HepG2 (cell line): ENCODE results near the gene TRAPPC3. TPM values are rescaled to one million over a fixed set of nuclear protein-coding genes. Genes with fewer than 3 reads are reported as not detected.

ENCODE experiments used
- ATAC-seq: fragments of 200-7000 bp; cut with Tn5 transposase; 3 replicates; pipeline ENCODE4 v1.9.1; 2020; ENCODE audit warnings: mild to moderate bottlenecking, moderate library complexity
- BruUV-seq: library from RNA; stranded (reverse); fragments of 400-500 nt; replicated peaks from 2 replicates; lab custom pipeline; 2021; lab: Mats Ljungman, UMichigan
- CTCF ChIA-PET: fragments of 300-600 bp; formaldehyde crosslinking; extraction: SDS; loops from one replicate; lab custom pipeline; 2021; ENCODE audit warnings: low total read pairs, inconsistent platforms, low intra/inter-chr PET ratio; lab: Yijun Ruan, JAX
- POLR2A ChIA-PET: fragments of 350-600 bp; sonication (Branson Sonifier 250); formaldehyde crosslinking; loops from one replicate; lab custom pipeline; 2020; ENCODE audit warnings: antibody characterized with exemption, inconsistent platforms; lab: Yijun Ruan, JAX
- DNase-seq: peaks from one replicate; pipeline ENCODE4 v3.0.0-alpha.2; 2015; ENCODE audit warnings: low spot score
- FAIRE-seq: peaks from 3 replicates; lab custom pipeline; 2011; peaks lifted over from hg19 to GRCh38; lab: Jason Lieb, UNC
- H2AFZ ChIP-seq: one replicate; pipeline ENCODE4 v1.6.1; 2011; ENCODE audit warnings: low read length, inconsistent platforms
- H3K27ac ChIP-seq: fragments of 300-600 bp; 3 replicates; pipeline ENCODE4 v1.8.0; 2011; ENCODE audit warnings: mixed run types, mild to moderate bottlenecking, mixed read lengths, low read length, inconsistent platforms; ENCODE audit not compliant: insufficient read depth; ENCODE audit errors: extremely low read length
- H3K27me3 ChIP-seq, 2 experiments: fragments of 200-600 bp in 1 of 2; 2 replicates in 1 of 2; 3 replicates in 1 of 2; pipeline versions ENCODE4 v1.6.0 to v1.8.0; 2011; ENCODE audit warnings: low read length in 2 of 2, mild to moderate bottlenecking in 2 of 2, moderate library complexity in 2 of 2, inconsistent platforms in 1 of 2; ENCODE audit not compliant: insufficient read depth in 2 of 2, control insufficient read depth in 1 of 2
- H3K36me3 ChIP-seq, 2 experiments: fragments of 200-600 bp in 1 of 2; replicated peaks in 1 of 2; 2 replicates in 1 of 2; 3 replicates in 1 of 2; pipeline versions ENCODE4 v1.5.1 to v1.8.0; 2011; ENCODE audit warnings: low read length in 2 of 2, inconsistent platforms in 1 of 2; ENCODE audit not compliant: insufficient read depth in 2 of 2, control insufficient read depth in 1 of 2
- H3K4me1 ChIP-seq: 2 replicates; pipeline ENCODE4 v1.5.1; 2012; ENCODE audit warnings: low read length, inconsistent platforms; ENCODE audit not compliant: insufficient read depth
- H3K4me2 ChIP-seq: 2 replicates; pipeline ENCODE4 v1.6.0; 2011; ENCODE audit warnings: low read depth, low read length, inconsistent platforms
- H3K4me3 ChIP-seq, 3 experiments: fragments of 200-600 bp in 1 of 3; sonication (generic), shearing (Covaris generic) in 1 of 3; replicated peaks in 1 of 3; 2 replicates each; pipeline ENCODE4 v1.5.1; 2011 to 2016; ENCODE audit warnings: low read length in 3 of 3, inconsistent platforms in 2 of 3, low read depth in 2 of 3, mild to moderate bottlenecking in 2 of 3, control low read depth in 1 of 3, mixed read lengths in 1 of 3; ENCODE audit not compliant: insufficient read depth in 1 of 3
- H3K79me2 ChIP-seq: one replicate; pipeline ENCODE4 v1.6.1; 2011; ENCODE audit warnings: low read length, inconsistent platforms; ENCODE audit not compliant: insufficient read depth
- H3K9ac ChIP-seq: 2 replicates; pipeline ENCODE4 v1.6.0; 2011; ENCODE audit warnings: mild to moderate bottlenecking, low read depth, low read length, inconsistent platforms; ENCODE audit not compliant: insufficient read depth
- H3K9me3 ChIP-seq: 2 replicates; pipeline ENCODE4 v1.5.1; 2012; ENCODE audit warnings: mild to moderate bottlenecking, low read length
- H4K20me1 ChIP-seq: 2 replicates; pipeline ENCODE4 v1.6.0; 2011; ENCODE audit warnings: inconsistent platforms, mild to moderate bottlenecking, low read length, moderate library complexity; ENCODE audit not compliant: insufficient read depth
- DNMT3B ChIP-seq: conservative IDR thresholded peaks from 2 replicates; pipeline ENCODE4 v1.6.1; 2016; ENCODE audit warnings: missing biosample characterization, control low read depth
- POLR2A ChIP-seq, 2 experiments: IDR thresholded peaks; 2 replicates each; pipeline ENCODE4 v1.6.1; 2011; ENCODE audit warnings: low read depth in 2 of 2, low read length in 2 of 2, mild to moderate bottlenecking in 1 of 2, moderate library complexity in 1 of 2; ENCODE audit not compliant: insufficient read depth in 1 of 2
- RAD51 ChIP-seq: fragments of 450-650 bp; IDR thresholded peaks from 2 replicates; pipeline ENCODE4 v1.6.1; 2016; ENCODE audit warnings: borderline replicate concordance
- RBM39 ChIP-seq: fragments of 200-400 bp; formaldehyde crosslinking; IDR thresholded peaks from one replicate; pipeline ENCODE4 v1.6.1; 2018; ENCODE audit warnings: antibody characterized with exemption, mild to moderate bottlenecking, low read depth, low read length; ENCODE audit not compliant: poor library complexity, severe bottlenecking
- SALL1 ChIP-seq: sonication (generic); formaldehyde crosslinking; IDR thresholded peaks from 2 replicates; pipeline ENCODE4 v1.8.0; 2022; ENCODE audit warnings: mild to moderate bottlenecking, missing genetic modification reagents
- ZMYM2 ChIP-seq: sonication (generic); formaldehyde crosslinking; IDR thresholded peaks from 2 replicates; pipeline ENCODE4 v1.8.0; 2022; ENCODE audit warnings: mild to moderate bottlenecking, missing genetic modification reagents
- ZNF563 ChIP-seq: sonication (generic); formaldehyde crosslinking; IDR thresholded peaks from 2 replicates; pipeline ENCODE4 v1.8.0; 2022; ENCODE audit warnings: mild to moderate bottlenecking, moderate library complexity, missing genetic modification reagents
- ZNF687 ChIP-seq: sonication (generic); formaldehyde crosslinking; IDR thresholded peaks from 2 replicates; pipeline ENCODE4 v1.5.1; 2020; ENCODE audit warnings: mild to moderate bottlenecking, missing genetic modification reagents, moderate library complexity
- ZNF747 ChIP-seq: sonication (generic); formaldehyde crosslinking; IDR thresholded peaks from 2 replicates; pipeline ENCODE4 v1.8.1; 2023; ENCODE audit warnings: missing genetic modification reagents, mild to moderate bottlenecking, borderline replicate concordance
- ZNF777 ChIP-seq: sonication (generic); formaldehyde crosslinking; IDR thresholded peaks from 2 replicates; pipeline ENCODE4 v1.4.0; 2020; ENCODE audit warnings: missing genetic modification reagents
- ZSCAN5A ChIP-seq: sonication (generic); formaldehyde crosslinking; IDR thresholded peaks from 2 replicates; pipeline ENCODE4 v1.8.0; 2022; ENCODE audit warnings: mild to moderate bottlenecking, missing genetic modification reagents, borderline replicate concordance
- WGBS: methylation state at CpG from one replicate; pipeline ENCODE4 v1.1.6; 2017; ENCODE audit warnings: low lambda C conversion rate; 5-methylcytosine and 5-hydroxymethylcytosine counted together
- in situ Hi-C: cut with HindIII; loops from 2 replicates; pipeline ENCODE4 v1.10.0; 2017; ENCODE audit warnings: low pct_unique_long_range_greater_than_20kb; ENCODE audit not compliant: extremely low pct_ligation_motif_present
- intact Hi-C: fragments of 100-400 bp; cut with micrococcal nuclease; formaldehyde crosslinking; loops from one replicate; pipeline ENCODE4 v1.10.0; 2022; ENCODE audit not compliant: unreplicated experiment
- polyA plus RNA-seq, 8 experiments: library from polyadenylated mRNA; depleted of rRNA in 3 of 8; stranded (reverse) in 7 of 8; unstranded in 1 of 8; fragments of >200 nt; fragmentation: Illumina TruSeq in 4 of 8; extraction: Trizol in 4 of 8; gene quantifications; 2 replicates each; pipeline versions ENCODE4 v1.2.1 to v1.2.3, GENCODE V29; 2011 to 2016; ENCODE audit warnings: low read depth in 4 of 8, missing spikeins in 1 of 8, mixed read lengths in 1 of 8; ENCODE audit not compliant: insufficient read depth in 1 of 8
- total RNA-seq, 5 experiments: library from RNA; depleted of rRNA; stranded (reverse); fragments of >200 nt; fragmentation: Illumina TruSeq; extraction: Trizol; gene quantifications; 2 replicates each; pipeline ENCODE4 v1.2.3, GENCODE V29; 2016; ENCODE audit warnings: low read depth in 1 of 5
- TF ChIP-seq, protein P1 (sequence below): sonication (generic); formaldehyde crosslinking; IDR thresholded peaks from 2 replicates; pipeline ENCODE4 v1.5.0; 2020; ENCODE audit warnings: mild to moderate bottlenecking, missing genetic modification reagents
- TF ChIP-seq, protein P2 (sequence below): sonication (generic); formaldehyde crosslinking; conservative IDR thresholded peaks from 2 replicates; pipeline ENCODE4 v1.8.0; 2022; ENCODE audit warnings: mild to moderate bottlenecking, moderate library complexity, missing genetic modification reagents

The TRAPPC3 gene
- total and polyA plus RNA-seq, 2 of the 13 experiments (the other 11 are each of a cell fraction or from before 2014, with no cell fraction given): 53.7 to 62.4 TPM

- DNase-seq (no peak), ATAC-seq (peak; percentile 9), FAIRE-seq (no peak)
- in situ Hi-C loops: no loop called here
- Histone ChIP-seq H3K79me2 (no peaks in the 10 kb centered on the region), H3K4me2 (peak within 1 kb of the TSS; percentile 67), H3K4me3 (peak within 1 kb of the TSS in 2 of 3 experiments; percentile 26 to 59; a peak in 3 of 6 replicates), H3K27me3 (peaks cover 11 to 41% of the 10 kb centered on the region in 2 experiments; a peak in 4 of 5 replicates), H3K9me3 (no peaks in the 10 kb centered on the region), H3K36me3 (no peaks in the 10 kb centered on the region), H3K27ac (no peak within 1 kb of the TSS), H4K20me1 (no peaks in the 10 kb centered on the region), H3K9ac (no peak within 1 kb of the TSS), H3K4me1 (peaks cover 49% of the 10 kb centered on the region), H2AFZ (no peak within 1 kb of the TSS)
- ChIA-PET CTCF (no interaction called here), POLR2A (no interaction called here)
- WGBS: 28% methylated on average over 23 of the region's 77 CpGs
- no TSS peak for BruUV-seq
- intact Hi-C loops: no loop called here
- peak; percentile 81 for TF ChIP-seq ZNF777 (CRISPR knock-in tag)
- no peak for TF ChIP-seq DNMT3B
- TF ChIP-seq ZMYM2 (CRISPR knock-in tag): 0 out of 2 replicates have a peak, but pooled peaks have one; percentile 51
- TF ChIP-seq ZNF747 (CRISPR knock-in tag): no peak
- no peak for TF ChIP-seq ZSCAN5A
- TF ChIP-seq RAD51: peak; percentile 63; the same call in 1 of the 2 replicates
- no peak for TF ChIP-seq POLR2A (IDR thresholded peaks at IDR 0.05; ENCODE audit: insufficient read depth in 1 of 2, low read depth in 2 of 2, low read length in 2 of 2)
- TF ChIP-seq, protein P1, sequence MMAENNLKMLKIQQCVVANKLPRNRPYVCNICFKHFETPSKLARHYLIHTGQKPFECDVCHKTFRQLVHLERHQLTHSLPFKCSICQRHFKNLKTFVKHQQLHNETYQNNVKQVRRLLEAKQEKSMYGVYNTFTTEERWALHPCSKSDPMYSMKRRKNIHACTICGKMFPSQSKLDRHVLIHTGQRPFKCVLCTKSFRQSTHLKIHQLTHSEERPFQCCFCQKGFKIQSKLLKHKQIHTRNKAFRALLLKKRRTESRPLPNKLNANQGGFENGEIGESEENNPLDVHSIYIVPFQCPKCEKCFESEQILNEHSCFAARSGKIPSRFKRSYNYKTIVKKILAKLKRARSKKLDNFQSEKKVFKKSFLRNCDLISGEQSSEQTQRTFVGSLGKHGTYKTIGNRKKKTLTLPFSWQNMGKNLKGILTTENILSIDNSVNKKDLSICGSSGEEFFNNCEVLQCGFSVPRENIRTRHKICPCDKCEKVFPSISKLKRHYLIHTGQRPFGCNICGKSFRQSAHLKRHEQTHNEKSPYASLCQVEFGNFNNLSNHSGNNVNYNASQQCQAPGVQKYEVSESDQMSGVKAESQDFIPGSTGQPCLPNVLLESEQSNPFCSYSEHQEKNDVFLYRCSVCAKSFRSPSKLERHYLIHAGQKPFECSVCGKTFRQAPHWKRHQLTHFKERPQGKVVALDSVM (CRISPR knock-in tag): peak; percentile 26; the same call in 1 of the 2 replicates
- no peak for TF ChIP-seq RBM39
- peak; percentile 67; the same call in 1 of the 2 replicates for TF ChIP-seq ZNF563 (CRISPR knock-in tag)
- TF ChIP-seq, protein P2, sequence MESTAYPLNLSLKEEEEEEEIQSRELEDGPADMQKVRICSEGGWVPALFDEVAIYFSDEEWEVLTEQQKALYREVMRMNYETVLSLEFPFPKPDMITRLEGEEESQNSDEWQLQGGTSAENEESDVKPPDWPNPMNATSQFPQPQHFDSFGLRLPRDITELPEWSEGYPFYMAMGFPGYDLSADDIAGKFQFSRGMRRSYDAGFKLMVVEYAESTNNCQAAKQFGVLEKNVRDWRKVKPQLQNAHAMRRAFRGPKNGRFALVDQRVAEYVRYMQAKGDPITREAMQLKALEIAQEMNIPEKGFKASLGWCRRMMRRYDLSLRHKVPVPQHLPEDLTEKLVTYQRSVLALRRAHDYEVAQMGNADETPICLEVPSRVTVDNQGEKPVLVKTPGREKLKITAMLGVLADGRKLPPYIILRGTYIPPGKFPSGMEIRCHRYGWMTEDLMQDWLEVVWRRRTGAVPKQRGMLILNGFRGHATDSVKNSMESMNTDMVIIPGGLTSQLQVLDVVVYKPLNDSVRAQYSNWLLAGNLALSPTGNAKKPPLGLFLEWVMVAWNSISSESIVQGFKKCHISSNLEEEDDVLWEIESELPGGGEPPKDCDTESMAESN (CRISPR knock-in tag): no peak
- TF ChIP-seq ZNF687 (CRISPR knock-in tag): peak; percentile 63
- 0 out of 2 replicates have a peak, but pooled peaks have one; percentile 12 for TF ChIP-seq SALL1 (CRISPR knock-in tag)
Observed at GRCh38 chr1:36125129-36125991, 23.9 kb downstream of the TRAPPC3 start, which contains the start of gene COL8A2. Gene COL8A2, minus strand, starts transcription at chr1:36125222. Its CDS starts 24,980 bp downstream, at chr1:36100242.
